ENCODE results near the gene OAS3. TPM values are rescaled to one million over a fixed set of nuclear protein-coding genes. Genes with fewer than 3 reads are reported as not detected.
"Not testable (repeated sequence)": the region's sequence is repeated elsewhere in the genome, so short reads cannot be mapped to it uniquely, and the experiment has no call there.

OAS3 gene
- total RNA-seq, 1 experiment from 2014 or later = 17.4 TPM

- Histone ChIP-seq H4K20me1 (ENCODE audit: insufficient read depth) (no peaks in the 10 kb centered on the region), H3K4me3 (no peak overlapping the region), H3K9me3 (ENCODE audit: insufficient read depth, low read depth) (no peaks in the 10 kb centered on the region), H3K27me3 (ENCODE audit: insufficient read depth, low read depth) (no peaks in the 10 kb centered on the region), H2AFZ (no peak overlapping the region), H3F3A (ENCODE audit: insufficient read depth, low read depth) (no peaks in the 10 kb centered on the region), H3K9me2 (ENCODE audit: insufficient read depth) (no peaks in the 10 kb centered on the region), H3K4me2 (no peak overlapping the region), H3K4me1 (replicated peaks; ENCODE audit: insufficient read depth) (no peaks in the 10 kb centered on the region), H3K36me3 (ENCODE audit: low read depth) (no peaks in the 10 kb centered on the region), H3K27ac (no peak overlapping the region), H3K79me2 (ENCODE audit: low read depth) (no peaks in the 10 kb centered on the region)
- CTCF ChIA-PET = no interaction called here
- TF ChIP-seq CTCF (conservative IDR thresholded peaks at IDR 0.05) = no peak
- TF ChIP-seq EZH2 (IDR thresholded peaks at IDR 0.05; ENCODE audit: low read depth) = no peak
- DNase-seq = no peak
- POLR2A ChIA-PET (ENCODE audit: unreplicated experiment) = no interaction called here
- intact Hi-C loops (cut with micrococcal nuclease; ENCODE audit: unreplicated experiment) = no loop called here
- BruUV-seq (replicated peaks) = no TSS peak
Measured at GRCh38 chr12:112948806-112949205, 10.5 kb downstream of the OAS3 start.

DNA sequence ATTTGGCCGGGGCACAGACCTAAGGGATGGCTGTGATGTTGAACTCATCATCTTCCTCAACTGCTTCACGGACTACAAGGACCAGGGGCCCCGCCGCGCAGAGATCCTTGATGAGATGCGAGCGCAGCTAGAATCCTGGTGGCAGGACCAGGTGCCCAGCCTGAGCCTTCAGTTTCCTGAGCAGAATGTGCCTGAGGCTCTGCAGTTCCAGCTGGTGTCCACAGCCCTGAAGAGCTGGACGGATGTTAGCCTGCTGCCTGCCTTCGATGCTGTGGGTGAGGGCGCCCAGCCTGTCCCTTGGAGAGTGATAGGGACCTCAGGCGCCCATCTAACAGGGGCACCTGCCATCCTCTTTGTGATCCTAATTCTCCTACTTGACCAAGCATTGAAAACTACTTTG is 12.4 kb downstream of the OAS3 start:
- Histone ChIP-seq H4K20me1 (ENCODE audit: insufficient read depth) (no peaks in the 10 kb centered on the region), H3K4me1 (replicated peaks; ENCODE audit: insufficient read depth) (no peaks in the 10 kb centered on the region), H3K36me3 (ENCODE audit: low read depth) (no peaks in the 10 kb centered on the region), H3K4me2 (no peak overlapping the region), H3F3A (ENCODE audit: insufficient read depth, low read depth) (no peaks in the 10 kb centered on the region), H3K79me2 (ENCODE audit: low read depth) (no peaks in the 10 kb centered on the region), H3K9me3 (ENCODE audit: insufficient read depth, low read depth) (no peaks in the 10 kb centered on the region), H3K27me3 (ENCODE audit: insufficient read depth, low read depth) (no peaks in the 10 kb centered on the region), H3K4me3 (no peak overlapping the region), H3K27ac (no peak overlapping the region), H2AFZ (no peak overlapping the region), H3K9me2 (ENCODE audit: insufficient read depth) (no peaks in the 10 kb centered on the region)
- no TSS peak for BruUV-seq (replicated peaks)
- CTCF ChIA-PET = no interaction called here
- TF ChIP-seq CTCF (conservative IDR thresholded peaks at IDR 0.05) (no peak), EZH2 (IDR thresholded peaks at IDR 0.05; ENCODE audit: low read depth) (no peak)
- DNase-seq = no peak
- POLR2A ChIA-PET (ENCODE audit: unreplicated experiment) = no interaction called here
- intact Hi-C loops (cut with micrococcal nuclease; ENCODE audit: unreplicated experiment) = no loop called here

DNA sequence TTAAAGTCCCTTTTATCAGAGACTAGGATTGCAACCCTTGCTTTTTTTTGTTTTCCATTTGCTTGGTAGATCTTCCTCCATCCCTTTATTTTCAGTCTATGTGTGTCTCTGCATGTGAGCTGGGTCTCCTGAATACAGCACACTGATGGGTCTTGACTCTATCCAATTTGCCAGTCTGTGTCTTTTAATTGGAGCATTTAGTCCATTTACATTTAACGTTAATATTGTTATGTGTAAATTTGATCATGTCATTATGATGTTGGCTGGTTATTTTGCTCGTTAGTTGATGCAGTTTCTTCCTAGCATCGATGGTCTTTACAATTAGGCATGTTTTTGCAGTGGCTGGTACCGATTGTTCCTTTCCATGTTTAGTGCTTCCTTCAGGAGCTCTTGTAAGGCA is 18.9 kb downstream of the OAS3 start:
- H3K36me3 ChIP-seq (ENCODE audit: low read depth); H2AFZ ChIP-seq; H3K4me3 ChIP-seq; H4K20me1 ChIP-seq (ENCODE audit: insufficient read depth); H3K4me1 ChIP-seq (replicated peaks; ENCODE audit: insufficient read depth); H3K9me3 ChIP-seq (ENCODE audit: insufficient read depth, low read depth); H3F3A ChIP-seq (ENCODE audit: insufficient read depth, low read depth); H3K27me3 ChIP-seq (ENCODE audit: insufficient read depth, low read depth); CTCF ChIA-PET; POLR2A ChIA-PET (ENCODE audit: unreplicated experiment); H3K27ac ChIP-seq; H3K4me2 ChIP-seq; H3K79me2 ChIP-seq (ENCODE audit: low read depth); DNase-seq; H3K9me2 ChIP-seq (ENCODE audit: insufficient read depth); intact Hi-C loops (cut with micrococcal nuclease; ENCODE audit: unreplicated experiment); BruUV-seq (replicated peaks): not testable (repeated sequence)

DNA sequence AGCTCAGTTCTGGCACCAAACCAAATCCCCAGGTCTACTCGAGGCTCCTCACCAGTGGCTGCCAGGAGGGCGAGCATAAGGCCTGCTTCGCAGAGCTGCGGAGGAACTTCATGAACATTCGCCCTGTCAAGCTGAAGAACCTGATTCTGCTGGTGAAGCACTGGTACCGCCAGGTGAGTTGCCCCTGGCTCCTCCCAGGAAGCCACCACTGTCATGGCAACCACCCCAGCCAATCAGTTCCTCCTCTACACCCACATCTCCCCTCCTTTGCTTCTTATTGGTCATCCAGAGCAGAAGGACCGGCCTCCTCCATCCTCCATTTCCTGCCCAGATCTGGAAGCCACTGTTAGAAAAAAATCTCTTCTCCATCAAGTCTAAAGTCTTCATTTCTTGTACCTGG is 22.8 kb downstream of the OAS3 start:
- no peaks in the 10 kb centered on the region for H3K36me3 ChIP-seq (ENCODE audit: low read depth)
- no peak overlapping the region for H3K4me2 ChIP-seq
- no peak overlapping the region for H2AFZ ChIP-seq
- no peak overlapping the region for H3K27ac ChIP-seq
- TF ChIP-seq EZH2 (IDR thresholded peaks at IDR 0.05; ENCODE audit: low read depth) = no peak
- TF ChIP-seq CTCF (conservative IDR thresholded peaks at IDR 0.05) = no peak
- H3K27me3 ChIP-seq (ENCODE audit: insufficient read depth, low read depth) = no peaks in the 10 kb centered on the region
- no peaks in the 10 kb centered on the region for H3K79me2 ChIP-seq (ENCODE audit: low read depth)
- H4K20me1 ChIP-seq (ENCODE audit: insufficient read depth) = no peaks in the 10 kb centered on the region
- ChIA-PET POLR2A (ENCODE audit: unreplicated experiment) (no interaction called here), CTCF (no interaction called here)
- H3K4me1 ChIP-seq (replicated peaks; ENCODE audit: insufficient read depth) = no peaks in the 10 kb centered on the region
- BruUV-seq (replicated peaks) = no TSS peak
- DNase-seq = no peak
- H3K9me2 ChIP-seq (ENCODE audit: insufficient read depth) = no peaks in the 10 kb centered on the region
- intact Hi-C loops (cut with micrococcal nuclease; ENCODE audit: unreplicated experiment) = no loop called here
- H3K4me3 ChIP-seq = no peak overlapping the region
- H3F3A ChIP-seq (ENCODE audit: insufficient read depth, low read depth) = no peaks in the 10 kb centered on the region
- H3K9me3 ChIP-seq (ENCODE audit: insufficient read depth, low read depth) = no peaks in the 10 kb centered on the region
